HS-5 (cell line): ENCODE results near the gene VWDE.

Experiments
- DNase-seq: peaks from one replicate; pipeline ENCODE4 v3.0.0-alpha.2; 2012; ENCODE audit warnings: low read depth

VWDE gene

GRCh38 chr7:12328888-12329770 is 74.5 kb downstream of the VWDE start:
- DNase-seq, result no peak

- DNase-seq, result no peak
These were observed 75.7 kb downstream of the VWDE start for GRCh38 chr7:12327922-12328321.

GRCh38 chr7:12325646-12326045 is 78.0 kb downstream of the VWDE start:
- DNase-seq, result no peak

GRCh38 chr7:12323415-12323814 is 80.2 kb downstream of the VWDE start:
- DNase-seq, result no peak

GRCh38 chr7:12322903-12323300 is 80.8 kb downstream of the VWDE start:
- DNase-seq, result no peak

GRCh38 chr7:12322284-12322902 is 81.3 kb downstream of the VWDE start:
- peak; percentile 34 for DNase-seq

GRCh38 chr7:12320987-12321647 is 82.5 kb downstream of the VWDE start:
- DNase-seq, result no peak

- no peak for DNase-seq
These were observed 83.3 kb downstream of the VWDE start for GRCh38 chr7:12320241-12320986.

- DNase-seq, result no peak
These were observed 86.0 kb downstream of the VWDE start for GRCh38 chr7:12317675-12318074.

GRCh38 chr7:12316925-12317324 is 86.7 kb downstream of the VWDE start:
- DNase-seq, result no peak

GRCh38 chr7:12315049-12315448 is 88.6 kb downstream of the VWDE start:
- DNase-seq, result no peak

GRCh38 chr7:12314199-12314598 is 89.5 kb downstream of the VWDE start:
- no peak for DNase-seq

GRCh38 chr7:12305502-12305901 is 98.2 kb downstream of the VWDE start:
- no peak for DNase-seq

GRCh38 chr7:12303495-12303894 is 100.2 kb downstream of the VWDE start:
- DNase-seq, result no peak

GRCh38 chr7:12303062-12303461 is 100.6 kb downstream of the VWDE start:
- DNase-seq, result no peak

- no peak for DNase-seq
These were observed 103.2 kb downstream of the VWDE start for GRCh38 chr7:12300415-12300814.

- no peak for DNase-seq
These were observed 104.3 kb downstream of the VWDE start for GRCh38 chr7:12299367-12299766.

- DNase-seq, result no peak
These were observed 106.2 kb downstream of the VWDE start for GRCh38 chr7:12297283-12298108.

- no peak for DNase-seq
These were observed 107.6 kb downstream of the VWDE start for GRCh38 chr7:12296051-12296570.

GRCh38 chr7:12294701-12295100 is 109.0 kb downstream of the VWDE start:
- DNase-seq, result no peak

- DNase-seq, result no peak
These were observed 111.8 kb downstream of the VWDE start for GRCh38 chr7:12291870-12292269.
